ENCODE results near the gene SSBP3. TPM values are rescaled to one million over a fixed set of nuclear protein-coding genes. Genes with fewer than 3 reads are reported as not detected.

The SSBP3 gene
- polyA plus RNA-seq, 1 experiment, result 34.3 TPM

GRCh38 chr1:54361342-54361741 is 44.9 kb downstream of the SSBP3 start:
- Histone ChIP-seq H3K9me3 (ENCODE audit: control insufficient read depth, insufficient read depth, low read length) (no peaks in the 10 kb centered on the region), H3K4me3 (ENCODE audit: low read depth, low read length) (no peak overlapping the region), H3K27ac (ENCODE audit: low read depth, low read length) (no peak overlapping the region), H3K27me3 (ENCODE audit: control insufficient read depth, insufficient read depth, low read length) (no peaks in the 10 kb centered on the region)
- CTCF ChIA-PET, result no interaction called here
- TF ChIP-seq CTCF (IDR thresholded peaks at IDR 0.05; ENCODE audit: low read depth, low read length), result no peak
- POLR2A ChIA-PET, result no interaction called here
- no peak for DNase-seq (ENCODE audit: low read depth, low spot score)

GRCh38 chr1:54360165-54361005 is 45.8 kb downstream of the SSBP3 start:
- POLR2A ChIA-PET, result interaction anchor here (0.8 kb wide), 1 partner anchor 26 kb away, joined by 4 read pairs; no protein-coding TSS in a partner anchor
- no peaks in the 10 kb centered on the region for H3K27me3 ChIP-seq (ENCODE audit: control insufficient read depth, insufficient read depth, low read length)
- DNase-seq (ENCODE audit: low read depth, low spot score), result no peak
- no peak overlapping the region for H3K4me3 ChIP-seq (ENCODE audit: low read depth, low read length)
- no peak overlapping the region for H3K27ac ChIP-seq (ENCODE audit: low read depth, low read length)
- CTCF ChIA-PET, result no interaction called here
- H3K9me3 ChIP-seq (ENCODE audit: control insufficient read depth, insufficient read depth, low read length), result no peaks in the 10 kb centered on the region
- no peak for TF ChIP-seq CTCF (IDR thresholded peaks at IDR 0.05; ENCODE audit: low read depth, low read length)

- no peak overlapping the region for H3K4me3 ChIP-seq (ENCODE audit: low read depth, low read length)
- no peak for TF ChIP-seq CTCF (IDR thresholded peaks at IDR 0.05; ENCODE audit: low read depth, low read length)
- POLR2A ChIA-PET, result interaction anchor here (0.8 kb wide), 1 partner anchor 25 kb away, joined by 4 read pairs; no protein-coding TSS in a partner anchor
- no peak overlapping the region for H3K27ac ChIP-seq (ENCODE audit: low read depth, low read length)
- no peaks in the 10 kb centered on the region for H3K27me3 ChIP-seq (ENCODE audit: control insufficient read depth, insufficient read depth, low read length)
- H3K9me3 ChIP-seq (ENCODE audit: control insufficient read depth, insufficient read depth, low read length), result no peaks in the 10 kb centered on the region
- CTCF ChIA-PET, result interaction anchor here (0.5 to 0.7 kb wide), 2 partner anchors 86 to 129 kb away, joined by 3 to 5 read pairs; no protein-coding TSS in a partner anchor
- no peak for DNase-seq (ENCODE audit: low read depth, low spot score)
Measured at GRCh38 chr1:54359393-54360162, 46.6 kb downstream of the SSBP3 start.

GRCh38 chr1:54358503-54359168 is 47.6 kb downstream of the SSBP3 start:
- ChIA-PET CTCF (interaction anchor here (0.5 to 0.7 kb wide), 2 partner anchors 85 to 130 kb away, joined by 3 to 5 read pairs; no protein-coding TSS in a partner anchor), POLR2A (interaction anchor here (0.9 kb wide), 1 partner anchor 106 kb away, joined by 12 read pairs; no protein-coding TSS in a partner anchor)
- no peaks in the 10 kb centered on the region for H3K9me3 ChIP-seq (ENCODE audit: control insufficient read depth, insufficient read depth, low read length)
- no peak for TF ChIP-seq CTCF (IDR thresholded peaks at IDR 0.05; ENCODE audit: low read depth, low read length)
- DNase-seq (ENCODE audit: low read depth, low spot score), result no peak
- no peaks in the 10 kb centered on the region for H3K27me3 ChIP-seq (ENCODE audit: control insufficient read depth, insufficient read depth, low read length)
- no peak overlapping the region for H3K4me3 ChIP-seq (ENCODE audit: low read depth, low read length)
- H3K27ac ChIP-seq (ENCODE audit: low read depth, low read length), result no peak overlapping the region
